Measurements from ENCODE around the gene CCNY. TPM values are rescaled to one million over a fixed set of nuclear protein-coding genes. Genes with fewer than 3 reads are reported as not detected.
A peak's percentile ranks its signal among the peaks of the same experiment; 100 is the strongest.

CCNY gene
- total and polyA plus RNA-seq, 5 donors = 27.7 to 72.1 (median 64.3) TPM

GRCh38 chr10:35540296-35541164 is 204.2 kb downstream of the CCNY start:
- 86% methylated on average over 7 of the region's 7 CpGs for WGBS
- Histone ChIP-seq H3K27me3 (ENCODE audit: control insufficient read depth, insufficient read depth) (no peaks in the 10 kb centered on the region), H3K27ac (ENCODE audit: low read length) (no peak overlapping the region), H3K4me3 (ENCODE audit: low read length) (no peak overlapping the region), H3K9me3 (ENCODE audit: control insufficient read depth, low read length) (no peaks in the 10 kb centered on the region), H3K4me1 (ENCODE audit: control insufficient read depth, insufficient read depth, low read length) (no peaks in the 10 kb centered on the region)
- intact Hi-C loops (cut with DNase I) = no loop called here
- ATAC-seq (no peak), DNase-seq (no peak)

GRCh38 chr10:35541720-35542119 is 205.4 kb downstream of the CCNY start:
- H3K4me1 ChIP-seq (ENCODE audit: control insufficient read depth, insufficient read depth, low read length) = no peaks in the 10 kb centered on the region
- DNase-seq (no peak), ATAC-seq (no peak)
- no peak overlapping the region for H3K27ac ChIP-seq (ENCODE audit: low read length)
- intact Hi-C loops (cut with DNase I) = no loop called here
- no peaks in the 10 kb centered on the region for H3K27me3 ChIP-seq (ENCODE audit: control insufficient read depth, insufficient read depth)
- 96% methylated on average over 1 of the region's 1 CpG for WGBS
- H3K4me3 ChIP-seq (ENCODE audit: low read length) = no peak overlapping the region
- no peaks in the 10 kb centered on the region for H3K9me3 ChIP-seq (ENCODE audit: control insufficient read depth, low read length)

- Histone ChIP-seq H3K4me3 (ENCODE audit: low read length) (no peak overlapping the region), H3K4me1 (ENCODE audit: control insufficient read depth, insufficient read depth, low read length) (no peaks in the 10 kb centered on the region), H3K27ac (ENCODE audit: low read length) (no peak overlapping the region), H3K27me3 (ENCODE audit: control insufficient read depth, insufficient read depth) (no peaks in the 10 kb centered on the region), H3K9me3 (ENCODE audit: control insufficient read depth, low read length) (no peaks in the 10 kb centered on the region)
- WGBS = 91% methylated on average over 4 of the region's 4 CpGs
- ATAC-seq (no peak), DNase-seq (no peak)
- intact Hi-C loops (cut with DNase I) = no loop called here
These were observed 206.0 kb downstream of the CCNY start for GRCh38 chr10:35542303-35542702.

- 87% methylated on average over 10 of the region's 10 CpGs for WGBS
- H3K9me3 ChIP-seq (ENCODE audit: control insufficient read depth, low read length) = no peaks in the 10 kb centered on the region
- DNase-seq (no peak), ATAC-seq (no peak)
- no peak overlapping the region for H3K4me3 ChIP-seq (ENCODE audit: low read length)
- H3K27me3 ChIP-seq (ENCODE audit: control insufficient read depth, insufficient read depth) = no peaks in the 10 kb centered on the region
- H3K4me1 ChIP-seq (ENCODE audit: control insufficient read depth, insufficient read depth, low read length) = no peaks in the 10 kb centered on the region
- H3K27ac ChIP-seq (ENCODE audit: low read length) = no peak overlapping the region
- intact Hi-C loops (cut with DNase I) = no loop called here
These were observed 208.9 kb downstream of the CCNY start for GRCh38 chr10:35545079-35545657.

- Histone ChIP-seq H3K4me1 (ENCODE audit: control insufficient read depth, insufficient read depth, low read length) (no peaks in the 10 kb centered on the region), H3K4me3 (ENCODE audit: low read length) (no peak overlapping the region), H3K9me3 (ENCODE audit: control insufficient read depth, low read length) (no peaks in the 10 kb centered on the region), H3K27me3 (ENCODE audit: control insufficient read depth, insufficient read depth) (no peaks in the 10 kb centered on the region), H3K27ac (ENCODE audit: low read length) (no peak overlapping the region)
- ATAC-seq = no peak
- intact Hi-C loops (cut with DNase I) = no loop called here
- DNase-seq = no peak
- 60% methylated on average over 6 of the region's 6 CpGs for WGBS
These were observed 209.7 kb downstream of the CCNY start for GRCh38 chr10:35545878-35546590.

GRCh38 chr10:35546824-35547225 is 210.5 kb downstream of the CCNY start:
- WGBS = 88% methylated on average over 4 of the region's 4 CpGs
- H3K4me1 ChIP-seq (ENCODE audit: control insufficient read depth, insufficient read depth, low read length) = no peaks in the 10 kb centered on the region
- no peak overlapping the region for H3K4me3 ChIP-seq (ENCODE audit: low read length)
- H3K27ac ChIP-seq (ENCODE audit: low read length) = no peak overlapping the region
- no peaks in the 10 kb centered on the region for H3K27me3 ChIP-seq (ENCODE audit: control insufficient read depth, insufficient read depth)
- intact Hi-C loops (cut with DNase I) = no loop called here
- no peaks in the 10 kb centered on the region for H3K9me3 ChIP-seq (ENCODE audit: control insufficient read depth, low read length)
- ATAC-seq (no peak), DNase-seq (no peak)

GRCh38 chr10:35552650-35553342 is 216.5 kb downstream of the CCNY start:
- WGBS = 75% methylated on average over 7 of the region's 7 CpGs
- intact Hi-C loops (cut with DNase I) = no loop called here
- Histone ChIP-seq H3K4me3 (ENCODE audit: low read length) (no peak overlapping the region), H3K4me1 (ENCODE audit: control insufficient read depth, insufficient read depth, low read length) (no peaks in the 10 kb centered on the region), H3K9me3 (ENCODE audit: control insufficient read depth, low read length) (no peaks in the 10 kb centered on the region), H3K27ac (ENCODE audit: low read length) (no peak overlapping the region), H3K27me3 (ENCODE audit: control insufficient read depth, insufficient read depth) (no peaks in the 10 kb centered on the region)
- ATAC-seq = no peak
- no peak for DNase-seq

GRCh38 chr10:35554036-35554435 is 217.7 kb downstream of the CCNY start:
- Histone ChIP-seq H3K4me3 (ENCODE audit: low read length) (no peak overlapping the region), H3K9me3 (ENCODE audit: control insufficient read depth, low read length) (no peaks in the 10 kb centered on the region), H3K27ac (ENCODE audit: low read length) (no peak overlapping the region), H3K27me3 (ENCODE audit: control insufficient read depth, insufficient read depth) (no peaks in the 10 kb centered on the region), H3K4me1 (ENCODE audit: control insufficient read depth, insufficient read depth, low read length) (no peaks in the 10 kb centered on the region)
- intact Hi-C loops (cut with DNase I) = no loop called here
- 71% methylated on average over 2 of the region's 2 CpGs for WGBS
- DNase-seq = no peak
- ATAC-seq = peak in 1 of 2 donors; percentile 28

GRCh38 chr10:35554461-35555056 is 218.2 kb downstream of the CCNY start:
- DNase-seq = no peak
- no peak for ATAC-seq
- no peaks in the 10 kb centered on the region for H3K27me3 ChIP-seq (ENCODE audit: control insufficient read depth, insufficient read depth)
- H3K27ac ChIP-seq (ENCODE audit: low read length) = no peak overlapping the region
- H3K4me1 ChIP-seq (ENCODE audit: control insufficient read depth, insufficient read depth, low read length) = no peaks in the 10 kb centered on the region
- H3K9me3 ChIP-seq (ENCODE audit: control insufficient read depth, low read length) = no peaks in the 10 kb centered on the region
- H3K4me3 ChIP-seq (ENCODE audit: low read length) = no peak overlapping the region
- intact Hi-C loops (cut with DNase I) = no loop called here
- 53% methylated on average over 3 of the region's 3 CpGs for WGBS

- no peaks in the 10 kb centered on the region for H3K9me3 ChIP-seq (ENCODE audit: control insufficient read depth, low read length)
- H3K27me3 ChIP-seq (ENCODE audit: control insufficient read depth, insufficient read depth) = no peaks in the 10 kb centered on the region
- DNase-seq = no peak
- ATAC-seq = no peak
- no peak overlapping the region for H3K4me3 ChIP-seq (ENCODE audit: low read length)
- no peak overlapping the region for H3K27ac ChIP-seq (ENCODE audit: low read length)
- intact Hi-C loops (cut with DNase I) = no loop called here
- no peaks in the 10 kb centered on the region for H3K4me1 ChIP-seq (ENCODE audit: control insufficient read depth, insufficient read depth, low read length)
- 94% methylated on average over 6 of the region's 6 CpGs for WGBS
These were observed 219.9 kb downstream of the CCNY start for GRCh38 chr10:35555962-35556930.
